ENCODE data around the gene SEMA3A. TPM values are rescaled to one million over a fixed set of nuclear protein-coding genes. Genes with fewer than 3 reads are reported as not detected.
A peak's percentile ranks its signal among the peaks of the same experiment; 100 is the strongest.

Gene SEMA3A
- total and polyA plus RNA-seq, 7 donors, result 0.23 to 83.8 (median 50.1) TPM

GRCh38 chr7:83970081-83970480 is 224.5 kb downstream of the SEMA3A start:
- Histone ChIP-seq H3K9me3 (no peaks in the 10 kb centered on the region), H3K27me3 (no peaks in the 10 kb centered on the region), H3K4me3 (no peak overlapping the region), H3K27ac (no peak overlapping the region), H3K4me1 (no peaks in the 10 kb centered on the region), H3K36me3 (peaks cover 0 to 5% (median 0%) of the 10 kb centered on the region in 4 donors)
- TF ChIP-seq CTCF (IDR thresholded peaks at IDR 0.05) (no peak), EP300 (IDR thresholded peaks at IDR 0.05) (no peak), POLR2A (IDR thresholded peaks at IDR 0.05) (no peak), POLR2AphosphoS5 (IDR thresholded peaks at IDR 0.05) (no peak)
- DNase-seq, result no peak
- intact Hi-C loops (cut with DNase I), result loop anchor here (10.0 kb wide), 2 partner anchors 345 to 515 kb away; no protein-coding TSS in a partner anchor

DNA sequence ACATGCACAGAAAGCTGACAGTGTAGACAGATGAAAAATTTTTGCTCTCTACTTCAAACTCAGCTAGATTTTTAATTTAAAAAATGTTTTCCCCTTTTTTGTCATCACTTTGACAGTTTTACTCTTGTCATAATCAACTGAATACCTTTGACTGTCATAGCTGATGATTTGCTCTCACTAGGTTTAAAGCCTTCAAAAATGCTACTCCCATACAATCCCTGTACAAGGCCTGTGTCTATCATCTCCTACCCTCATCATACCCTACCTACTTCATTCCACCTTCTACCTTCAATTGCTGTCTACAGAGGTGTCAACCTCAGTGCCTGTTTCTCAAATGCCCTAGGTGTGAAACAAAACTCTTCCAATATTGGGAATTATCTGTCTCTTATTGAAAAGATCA is 230.3 kb downstream of the SEMA3A start:
- Histone ChIP-seq H3K9me3 (no peaks in the 10 kb centered on the region), H3K36me3 (peaks cover 0 to 39% (median 3%) of the 10 kb centered on the region in 4 donors), H3K27me3 (no peaks in the 10 kb centered on the region), H3K27ac (no peak overlapping the region), H3K4me1 (peaks cover 0 to 3% (median 0%) of the 10 kb centered on the region in 4 donors), H3K4me3 (no peak overlapping the region)
- DNase-seq, result no peak
- TF ChIP-seq CTCF (IDR thresholded peaks at IDR 0.05) (no peak), EP300 (IDR thresholded peaks at IDR 0.05) (no peak), POLR2A (IDR thresholded peaks at IDR 0.05) (no peak), POLR2AphosphoS5 (IDR thresholded peaks at IDR 0.05) (no peak)
- intact Hi-C loops (cut with DNase I), result no loop called here

DNA sequence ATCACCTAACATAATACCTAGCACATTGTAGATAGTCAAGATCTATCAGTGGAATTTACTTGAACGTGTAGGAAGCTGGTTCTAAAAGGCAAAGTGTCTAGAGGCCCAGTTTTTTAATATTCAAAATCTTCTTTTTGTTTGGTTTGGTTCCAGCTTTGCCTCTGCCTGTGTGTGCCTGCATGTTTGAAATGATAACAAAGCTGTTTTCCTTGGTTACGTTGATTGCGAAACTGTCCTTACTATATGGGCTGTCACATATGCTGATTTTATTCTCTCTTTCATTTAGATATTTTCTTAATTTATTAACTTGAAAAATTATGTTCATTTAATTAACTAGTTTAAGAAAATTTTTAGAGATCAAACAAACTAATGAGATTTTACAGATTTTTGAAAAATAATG is 237.3 kb downstream of the SEMA3A start:
- Histone ChIP-seq H3K9me3 (no peaks in the 10 kb centered on the region), H3K4me3 (no peak overlapping the region), H3K36me3 (peaks cover 0 to 27% (median 3%) of the 10 kb centered on the region in 4 donors), H3K27me3 (no peaks in the 10 kb centered on the region), H3K4me1 (peaks cover 0 to 5% (median 2%) of the 10 kb centered on the region in 4 donors), H3K27ac (no peak overlapping the region)
- 57 to 58% methylated on average over 3 of the region's 3 CpGs for WGBS, 2 donors
- TF ChIP-seq CTCF (IDR thresholded peaks at IDR 0.05) (no peak), POLR2AphosphoS5 (IDR thresholded peaks at IDR 0.05) (no peak), POLR2A (IDR thresholded peaks at IDR 0.05) (no peak), EP300 (IDR thresholded peaks at IDR 0.05) (no peak)
- intact Hi-C loops (cut with DNase I), result no loop called here
- no peak for DNase-seq

GRCh38 chr7:83956104-83956503 is 238.5 kb downstream of the SEMA3A start:
- H3K27ac ChIP-seq, result no peak overlapping the region
- WGBS, 2 donors, result 23 to 51% methylated on average over 2 of the region's 2 CpGs
- H3K4me3 ChIP-seq, result no peak overlapping the region
- H3K36me3 ChIP-seq, result peaks cover 0 to 15% (median under 1%) of the 10 kb centered on the region in 4 donors
- intact Hi-C loops (cut with DNase I), result no loop called here
- DNase-seq, result no peak
- no peaks in the 10 kb centered on the region for H3K9me3 ChIP-seq
- no peaks in the 10 kb centered on the region for H3K27me3 ChIP-seq
- H3K4me1 ChIP-seq, result peaks cover 0 to 5% (median 2%) of the 10 kb centered on the region in 4 donors
- no peak for TF ChIP-seq POLR2AphosphoS5 (IDR thresholded peaks at IDR 0.05)
- TF ChIP-seq POLR2A (IDR thresholded peaks at IDR 0.05), result no peak
- TF ChIP-seq CTCF (IDR thresholded peaks at IDR 0.05), result no peak
- no peak for TF ChIP-seq EP300 (IDR thresholded peaks at IDR 0.05)

- H3K27me3 ChIP-seq, result no peaks in the 10 kb centered on the region
- no peak overlapping the region for H3K4me3 ChIP-seq
- peaks cover 0 to 5% (median 0%) of the 10 kb centered on the region in 4 donors for H3K4me1 ChIP-seq
- no peak overlapping the region for H3K27ac ChIP-seq
- TF ChIP-seq EP300 (IDR thresholded peaks at IDR 0.05), result no peak
- no peak for TF ChIP-seq CTCF (IDR thresholded peaks at IDR 0.05)
- TF ChIP-seq POLR2AphosphoS5 (IDR thresholded peaks at IDR 0.05), result peak in 1 of 4 donors; percentile 44
- intact Hi-C loops (cut with DNase I), result no loop called here
- no peaks in the 10 kb centered on the region for H3K36me3 ChIP-seq
- no peak for DNase-seq
- WGBS, 2 donors, result 74 to 84% methylated on average over 2 of the region's 2 CpGs
- H3K9me3 ChIP-seq, result no peaks in the 10 kb centered on the region
These were observed 242.4 kb downstream of the SEMA3A start for GRCh38 chr7:83952236-83952635.

Measured in sigmoid colon (tissue), 7 donors.